Glutamatergic neuron (in vitro differentiated cells): ENCODE results near the gene EME2. TPM values are rescaled to one million over a fixed set of nuclear protein-coding genes. Genes with fewer than 3 reads are reported as not detected.

ENCODE experiments used
- DNase-seq: peaks from one replicate; pipeline ENCODE4 v3.0.0; 2022
- H3K27ac Mint-ChIP-seq: one replicate; pipeline ENCODE4 v1.8.0; 2020; ENCODE audit warnings: mild to moderate bottlenecking, mixed read lengths, inconsistent platforms; ENCODE audit not compliant: unreplicated experiment
- H3K27me3 Mint-ChIP-seq: one replicate; pipeline ENCODE4 v1.8.0; 2020; ENCODE audit warnings: mild to moderate bottlenecking, moderate library complexity, mixed read lengths, inconsistent platforms; ENCODE audit not compliant: unreplicated experiment
- H3K36me3 Mint-ChIP-seq: one replicate; pipeline ENCODE4 v1.8.0; 2020; ENCODE audit warnings: mild to moderate bottlenecking, mixed read lengths, inconsistent platforms; ENCODE audit not compliant: unreplicated experiment
- H3K4me1 Mint-ChIP-seq: one replicate; pipeline ENCODE4 v1.8.0; 2020; ENCODE audit warnings: mild to moderate bottlenecking, low read depth, mixed read lengths, inconsistent platforms; ENCODE audit not compliant: unreplicated experiment
- H3K4me3 Mint-ChIP-seq: one replicate; pipeline ENCODE4 v1.8.0; 2020; ENCODE audit warnings: mild to moderate bottlenecking, mixed read lengths, inconsistent platforms; ENCODE audit not compliant: unreplicated experiment
- H3K9me3 Mint-ChIP-seq: one replicate; pipeline ENCODE4 v1.8.0; 2020; ENCODE audit warnings: mild to moderate bottlenecking, moderate library complexity, mixed read lengths, inconsistent platforms; ENCODE audit not compliant: unreplicated experiment
- total RNA-seq: library from RNA; stranded (reverse); fragmentation: NEBNext Ultra II Directional; extraction: Animal tissue kit (Norgen Biotek cat#: 25700); gene quantifications from one replicate; pipeline ENCODE4 v1.2.1, GENCODE V29; 2021; ENCODE audit not compliant: unreplicated experiment
- TF ChIP-seq, protein P1 (sequence below): fragments of 200-600 bp; sonication (generic); IDR thresholded peaks from one replicate; pipeline ENCODE4 v1.5.0; 2021; ENCODE audit not compliant: partially characterized antibody, unreplicated experiment

The EME2 gene
- total RNA-seq, 1 donor from 2014 or later, result 68.7 TPM

DNA sequence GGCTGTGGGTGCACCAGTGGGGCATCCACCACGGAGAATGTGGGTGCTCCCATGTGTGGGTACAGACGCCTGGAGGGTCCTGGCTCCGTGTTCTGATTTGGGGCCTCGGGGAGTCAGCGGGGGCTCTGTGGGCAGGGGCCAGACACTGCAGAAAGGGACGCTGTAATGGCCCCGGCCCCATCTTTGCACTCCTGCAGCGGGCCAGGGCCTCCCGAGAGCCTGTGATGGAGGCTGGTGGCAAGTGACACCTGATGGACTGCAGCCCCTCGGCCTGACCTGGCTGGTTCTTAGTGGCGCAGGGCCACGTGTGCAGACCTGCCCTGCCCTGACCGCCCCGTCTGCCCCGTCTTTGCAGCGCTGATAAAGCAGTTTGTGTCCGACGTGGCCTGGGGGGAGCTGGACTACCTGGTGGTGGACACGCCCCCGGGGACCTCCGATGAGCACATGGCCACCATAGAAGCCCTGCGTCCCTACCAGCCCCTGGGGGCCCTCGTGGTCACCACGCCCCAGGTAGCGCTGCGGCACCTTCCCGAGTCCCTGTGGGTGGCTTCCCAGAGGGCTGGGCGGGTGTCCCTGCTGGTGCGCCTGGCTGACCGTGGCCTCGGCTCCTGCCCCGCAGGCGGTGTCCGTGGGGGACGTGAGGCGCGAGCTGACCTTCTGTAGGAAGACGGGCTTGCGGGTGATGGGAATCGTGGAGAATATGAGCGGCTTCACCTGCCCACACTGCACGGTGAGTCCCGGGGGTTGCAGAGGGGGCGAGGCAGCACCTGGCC is 14.9 kb downstream of the EME2 start:
- Mint-ChIP-seq H3K27me3 (peaks cover 7% of the 10 kb centered on the region), H3K27ac (no peak overlapping the region), H3K4me3 (no peak overlapping the region), H3K4me1 (no peaks in the 10 kb centered on the region), H3K9me3 (peaks cover 3% of the 10 kb centered on the region), H3K36me3 (no peaks in the 10 kb centered on the region)
- peak; percentile 20 for DNase-seq
- TF ChIP-seq, protein P1, sequence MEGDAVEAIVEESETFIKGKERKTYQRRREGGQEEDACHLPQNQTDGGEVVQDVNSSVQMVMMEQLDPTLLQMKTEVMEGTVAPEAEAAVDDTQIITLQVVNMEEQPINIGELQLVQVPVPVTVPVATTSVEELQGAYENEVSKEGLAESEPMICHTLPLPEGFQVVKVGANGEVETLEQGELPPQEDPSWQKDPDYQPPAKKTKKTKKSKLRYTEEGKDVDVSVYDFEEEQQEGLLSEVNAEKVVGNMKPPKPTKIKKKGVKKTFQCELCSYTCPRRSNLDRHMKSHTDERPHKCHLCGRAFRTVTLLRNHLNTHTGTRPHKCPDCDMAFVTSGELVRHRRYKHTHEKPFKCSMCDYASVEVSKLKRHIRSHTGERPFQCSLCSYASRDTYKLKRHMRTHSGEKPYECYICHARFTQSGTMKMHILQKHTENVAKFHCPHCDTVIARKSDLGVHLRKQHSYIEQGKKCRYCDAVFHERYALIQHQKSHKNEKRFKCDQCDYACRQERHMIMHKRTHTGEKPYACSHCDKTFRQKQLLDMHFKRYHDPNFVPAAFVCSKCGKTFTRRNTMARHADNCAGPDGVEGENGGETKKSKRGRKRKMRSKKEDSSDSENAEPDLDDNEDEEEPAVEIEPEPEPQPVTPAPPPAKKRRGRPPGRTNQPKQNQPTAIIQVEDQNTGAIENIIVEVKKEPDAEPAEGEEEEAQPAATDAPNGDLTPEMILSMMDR, result no peak

DNA sequence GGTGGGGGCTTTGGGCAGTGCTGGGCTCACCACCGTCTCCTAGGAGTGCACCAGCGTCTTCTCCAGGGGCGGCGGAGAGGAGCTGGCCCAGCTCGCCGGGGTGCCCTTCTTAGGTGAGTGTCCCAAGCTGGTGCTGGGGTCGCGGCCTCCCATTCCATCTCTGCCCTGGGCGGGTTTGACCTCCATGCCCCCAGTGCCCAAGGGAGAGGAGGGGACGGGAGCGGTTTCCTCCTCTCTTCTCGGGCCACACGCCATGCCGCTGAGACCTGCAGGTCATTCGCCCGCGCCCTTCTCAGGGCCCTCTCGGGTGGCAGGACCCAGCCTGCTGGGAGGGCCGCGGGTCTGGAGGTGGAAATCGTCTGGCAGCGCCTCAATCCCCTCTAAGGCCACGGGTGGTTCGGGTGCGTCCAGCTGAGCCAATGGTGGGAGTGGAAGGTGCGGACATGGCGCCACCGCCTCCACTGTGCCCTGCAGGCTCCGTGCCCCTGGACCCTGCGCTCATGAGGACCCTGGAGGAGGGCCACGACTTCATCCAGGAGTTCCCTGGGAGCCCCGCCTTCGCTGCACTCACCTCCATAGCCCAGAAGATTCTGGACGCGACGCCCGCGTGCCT is 15.6 kb downstream of the EME2 start:
- no peak overlapping the region for H3K4me3 Mint-ChIP-seq
- no peaks in the 10 kb centered on the region for H3K4me1 Mint-ChIP-seq
- peaks cover 2% of the 10 kb centered on the region for H3K9me3 Mint-ChIP-seq
- no peak overlapping the region for H3K27ac Mint-ChIP-seq
- H3K27me3 Mint-ChIP-seq, result peaks cover 3% of the 10 kb centered on the region
- no peaks in the 10 kb centered on the region for H3K36me3 Mint-ChIP-seq
- DNase-seq, result peak; percentile 16
- TF ChIP-seq, protein P1, result no peak

DNA sequence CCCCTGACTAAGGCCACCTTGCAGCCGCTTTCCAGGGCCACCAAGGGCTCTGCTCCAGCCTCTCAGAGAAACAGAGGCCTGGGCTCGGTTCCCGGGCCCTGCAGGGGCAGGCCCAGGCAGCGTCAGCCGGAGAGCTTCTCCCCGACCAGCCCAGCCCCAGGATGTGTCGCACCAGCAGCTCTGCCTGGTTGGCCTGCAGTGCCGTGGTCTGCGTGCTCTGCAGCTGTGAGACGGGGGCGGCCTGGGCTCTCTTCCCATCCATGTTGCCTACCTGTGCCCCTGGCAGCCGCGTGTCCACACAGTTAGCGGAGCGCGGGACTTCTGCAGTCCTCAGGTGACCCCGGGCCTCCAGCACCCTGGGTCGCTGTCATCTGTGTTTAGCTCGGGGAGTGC is 16.1 kb downstream of the EME2 start:
- no peak overlapping the region for H3K4me3 Mint-ChIP-seq
- H3K9me3 Mint-ChIP-seq, result peaks cover 2% of the 10 kb centered on the region
- no peak overlapping the region for H3K27ac Mint-ChIP-seq
- no peaks in the 10 kb centered on the region for H3K27me3 Mint-ChIP-seq
- no peaks in the 10 kb centered on the region for H3K4me1 Mint-ChIP-seq
- DNase-seq, result peak; percentile 15
- TF ChIP-seq, protein P1, result no peak
- H3K36me3 Mint-ChIP-seq, result no peaks in the 10 kb centered on the region

DNA sequence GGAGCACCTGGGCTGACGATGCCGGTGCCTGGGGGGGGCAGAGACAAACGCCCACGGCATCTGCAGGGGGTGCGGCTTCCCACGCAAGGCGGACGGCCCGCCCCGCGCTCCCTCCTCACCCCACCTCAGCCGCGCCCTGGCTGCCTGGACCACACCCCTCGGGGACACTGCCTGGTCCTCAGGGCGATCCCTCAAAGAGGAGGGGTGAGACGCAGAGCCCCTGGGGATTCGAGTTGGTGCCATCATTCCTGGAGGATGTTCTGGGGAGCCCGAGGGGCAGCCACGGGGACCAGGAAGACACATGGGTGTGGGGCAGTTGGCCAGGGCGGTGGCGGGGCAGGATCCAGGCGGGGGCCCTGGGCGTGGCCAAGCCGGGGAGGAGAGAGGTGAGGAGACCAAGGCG is 17.0 kb downstream of the EME2 start:
- Mint-ChIP-seq H3K4me1 (no peaks in the 10 kb centered on the region), H3K36me3 (no peaks in the 10 kb centered on the region), H3K27me3 (no peaks in the 10 kb centered on the region), H3K27ac (no peak overlapping the region), H3K9me3 (peaks cover 2% of the 10 kb centered on the region), H3K4me3 (no peak overlapping the region)
- peak; percentile 17 for DNase-seq
- TF ChIP-seq, protein P1, result no peak

DNA sequence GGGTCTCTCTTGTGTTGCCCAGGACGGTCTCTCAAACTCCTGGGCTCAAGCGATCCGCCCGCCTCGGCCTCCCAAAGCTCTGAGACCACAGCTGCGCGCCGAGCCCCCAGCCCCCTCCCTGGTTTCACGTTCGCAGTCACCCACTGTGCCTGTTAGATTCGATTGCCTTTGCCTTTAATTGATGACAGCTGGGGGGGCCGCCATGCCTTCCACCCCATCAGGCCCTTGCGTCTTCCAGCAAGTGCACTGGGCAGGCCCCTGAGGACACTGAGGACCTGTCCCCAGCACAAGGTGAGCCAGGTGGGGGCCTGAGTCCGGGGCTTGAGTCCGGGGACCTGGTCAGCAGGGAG is 17.6 kb downstream of the EME2 start:
- Mint-ChIP-seq H3K27ac (no peak overlapping the region), H3K4me1 (no peaks in the 10 kb centered on the region), H3K9me3 (peaks cover 2% of the 10 kb centered on the region), H3K36me3 (no peaks in the 10 kb centered on the region), H3K4me3 (no peak overlapping the region), H3K27me3 (no peaks in the 10 kb centered on the region)
- TF ChIP-seq, protein P1, result no peak
- no peak for DNase-seq
